H9 (cell line): ENCODE results near the gene DOCK10. TPM values are rescaled to one million over a fixed set of nuclear protein-coding genes. Genes with fewer than 3 reads are reported as not detected.

Experiments
- DNase-seq: peaks from one replicate; pipeline ENCODE4 v3.0.0-alpha.2; 2017
- H2AFZ ChIP-seq: one replicate; pipeline ENCODE4 v1.6.1; 2013; ENCODE audit warnings: mild to moderate bottlenecking, low read length, control low read depth, moderate library complexity
- H2AK5ac ChIP-seq: 2 replicates; pipeline ENCODE4 v1.6.1; 2013; ENCODE audit warnings: low read length, control low read depth, mixed read lengths; ENCODE audit not compliant: insufficient read length
- H2BK120ac ChIP-seq: one replicate; pipeline ENCODE4 v1.6.1; 2013; ENCODE audit warnings: low read depth, mild to moderate bottlenecking, low read length, control low read depth, inconsistent platforms; ENCODE audit not compliant: poor library complexity, severe bottlenecking
- H2BK12ac ChIP-seq: 2 replicates; pipeline ENCODE4 v1.6.1; 2013; ENCODE audit warnings: low read length, control low read depth, mixed read lengths, low read depth; ENCODE audit not compliant: insufficient read length
- H2BK15ac ChIP-seq: 2 replicates; pipeline ENCODE4 v1.6.1; 2013; ENCODE audit warnings: low read depth, low read length, control low read depth
- H2BK20ac ChIP-seq: one replicate; pipeline ENCODE4 v1.6.1; 2013; ENCODE audit warnings: low read depth, mild to moderate bottlenecking, low read length, control low read depth, inconsistent platforms; ENCODE audit not compliant: poor library complexity, severe bottlenecking
- H2BK5ac ChIP-seq: 2 replicates; pipeline ENCODE4 v1.6.1; 2013; ENCODE audit warnings: low read length, control low read depth, mixed read lengths; ENCODE audit not compliant: insufficient read length
- H3K14ac ChIP-seq: 2 replicates; pipeline ENCODE4 v1.6.1; 2013; ENCODE audit warnings: low read length, control low read depth; ENCODE audit not compliant: insufficient read depth
- H3K18ac ChIP-seq: 2 replicates; pipeline ENCODE4 v1.6.1; 2013; ENCODE audit warnings: low read depth, mild to moderate bottlenecking, mixed read lengths, low read length, control low read depth; ENCODE audit not compliant: insufficient read length
- H3K23ac ChIP-seq: 2 replicates; pipeline ENCODE4 v1.6.1; 2013; ENCODE audit warnings: low read length, control low read depth, mixed read lengths, low read depth; ENCODE audit not compliant: insufficient read length
- H3K23me2 ChIP-seq: 2 replicates; pipeline ENCODE4 v1.6.1; 2013; ENCODE audit warnings: low read depth, mild to moderate bottlenecking, mixed read lengths, low read length, control low read depth; ENCODE audit not compliant: insufficient read length, poor library complexity, severe bottlenecking
- H3K27ac ChIP-seq: 2 replicates; pipeline ENCODE4 v1.5.1; 2013; ENCODE audit warnings: low read length, control low read depth, mixed read lengths, low read depth; ENCODE audit not compliant: insufficient read length
- H3K27me3 ChIP-seq: 2 replicates; pipeline ENCODE4 v1.6.1; 2013; ENCODE audit warnings: low read length, control low read depth, inconsistent platforms; ENCODE audit not compliant: insufficient read depth
- H3K4ac ChIP-seq: 2 replicates; pipeline ENCODE4 v1.6.1; 2013; ENCODE audit warnings: low read depth, mild to moderate bottlenecking, control low read depth, inconsistent platforms, low read length, moderate library complexity
- H3K4me1 ChIP-seq: 2 replicates; pipeline ENCODE4 v1.6.1; 2013; ENCODE audit warnings: low read length, control low read depth, inconsistent platforms; ENCODE audit not compliant: insufficient read depth
- H3K4me2 ChIP-seq: 2 replicates; pipeline ENCODE4 v1.6.1; 2013; ENCODE audit warnings: low read length, control low read depth, mixed read lengths; ENCODE audit not compliant: insufficient read length, insufficient read depth
- H3K56ac ChIP-seq: 2 replicates; pipeline ENCODE4 v1.6.1; 2013; ENCODE audit warnings: low read depth, mild to moderate bottlenecking, mixed read lengths, low read length, control low read depth; ENCODE audit not compliant: insufficient read length
- H3K79me1 ChIP-seq: 2 replicates; pipeline ENCODE4 v1.6.1; 2013; ENCODE audit warnings: low read depth, mild to moderate bottlenecking, moderate library complexity, low read length, control low read depth, inconsistent platforms; ENCODE audit not compliant: insufficient read depth, poor library complexity, severe bottlenecking
- H3K79me2 ChIP-seq: 2 replicates; pipeline ENCODE4 v1.6.1; 2013; ENCODE audit warnings: low read length, control low read depth, inconsistent platforms; ENCODE audit not compliant: insufficient read depth
- H3K9ac ChIP-seq: 2 replicates; pipeline ENCODE4 v1.6.1; 2013; ENCODE audit warnings: low read length, control low read depth, mixed read lengths; ENCODE audit not compliant: insufficient read length; ENCODE audit errors: extremely low read depth
- H3K9me3 ChIP-seq: one replicate; pipeline ENCODE4 v1.6.1; 2013; ENCODE audit warnings: low read depth, low read length, inconsistent platforms; ENCODE audit not compliant: control insufficient read depth
- H3T11ph ChIP-seq: one replicate; pipeline ENCODE4 v1.6.1; 2013; ENCODE audit warnings: mild to moderate bottlenecking, low read length, control low read depth, inconsistent platforms
- H4K20me1 ChIP-seq: one replicate; pipeline ENCODE4 v1.6.1; 2013; ENCODE audit not compliant: control insufficient read depth, insufficient read length, insufficient read depth
- H4K5ac ChIP-seq: 2 replicates; pipeline ENCODE4 v1.6.1; 2013; ENCODE audit warnings: low read depth, mild to moderate bottlenecking, mixed read lengths, low read length, control low read depth; ENCODE audit not compliant: insufficient read length
- H4K8ac ChIP-seq: replicated peaks from 2 replicates; pipeline ENCODE4 v1.6.1; 2013; ENCODE audit warnings: low read length, control low read depth, mixed read lengths, low read depth; ENCODE audit not compliant: insufficient read length
- H4K91ac ChIP-seq: 2 replicates; pipeline ENCODE4 v1.6.1; 2013; ENCODE audit warnings: low read depth, mild to moderate bottlenecking, moderate library complexity, mixed read lengths, low read length, control low read depth; ENCODE audit not compliant: insufficient read length
- H3K27ac Mint-ChIP-seq, 3 experiments: 2 replicates in 2 of 3; 3 replicates in 1 of 3; pipeline ENCODE4 v1.8.0; 2020 to 2021; ENCODE audit warnings: mixed read lengths in 3 of 3, mild to moderate bottlenecking in 1 of 3, moderate library complexity in 1 of 3
- H3K27me3 Mint-ChIP-seq: 2 replicates; pipeline ENCODE4 v1.8.0; 2021; ENCODE audit warnings: low read depth, mild to moderate bottlenecking, moderate library complexity, mixed read lengths
- H3K36me3 Mint-ChIP-seq, 3 experiments: 2 replicates in 2 of 3; 3 replicates in 1 of 3; pipeline ENCODE4 v1.8.0; 2020 to 2021; ENCODE audit warnings: low read depth in 3 of 3, mixed read lengths in 3 of 3; ENCODE audit not compliant: insufficient read depth in 1 of 3
- H3K4me1 Mint-ChIP-seq, 2 experiments: 2 replicates each; pipeline ENCODE4 v1.8.0; 2020; ENCODE audit warnings: mixed read lengths in 2 of 2
- H3K4me3 Mint-ChIP-seq, 2 experiments: 2 replicates in 1 of 2; 3 replicates in 1 of 2; pipeline ENCODE4 v1.8.0; 2020 to 2021; ENCODE audit warnings: mild to moderate bottlenecking in 2 of 2, mixed read lengths in 2 of 2, moderate library complexity in 1 of 2
- H3K9me3 Mint-ChIP-seq, 2 experiments: 2 replicates in 1 of 2; 3 replicates in 1 of 2; pipeline ENCODE4 v1.8.0; 2020; ENCODE audit warnings: mild to moderate bottlenecking in 2 of 2, mixed read lengths in 2 of 2, moderate library complexity in 1 of 2
- WGBS: extraction: QIAGEN DNeasy Blood & Tissue Kit; methylation state at CpG from one replicate; pipeline ENCODE4 v1.1.7; 2013; ENCODE audit warnings: missing lambda C conversion rate, low lambda C conversion rate, mixed read lengths; ENCODE audit not compliant: insufficient read length; ENCODE audit errors: extremely low coverage; 5-methylcytosine and 5-hydroxymethylcytosine counted together
- total RNA-seq: library from RNA; stranded (reverse); gene quantifications from 2 replicates; pipeline ENCODE4 v1.2.1, GENCODE V29; 2021
- TF ChIP-seq, protein P1 (sequence below): fragments of 200-600 bp; sonication (generic); conservative IDR thresholded peaks from 3 replicates; pipeline ENCODE4 v1.8.0; 2021; ENCODE audit warnings: antibody characterized with exemption, mild to moderate bottlenecking

Gene DOCK10
- total RNA-seq, 1 experiment from 2014 or later: 0.79 TPM

DNA sequence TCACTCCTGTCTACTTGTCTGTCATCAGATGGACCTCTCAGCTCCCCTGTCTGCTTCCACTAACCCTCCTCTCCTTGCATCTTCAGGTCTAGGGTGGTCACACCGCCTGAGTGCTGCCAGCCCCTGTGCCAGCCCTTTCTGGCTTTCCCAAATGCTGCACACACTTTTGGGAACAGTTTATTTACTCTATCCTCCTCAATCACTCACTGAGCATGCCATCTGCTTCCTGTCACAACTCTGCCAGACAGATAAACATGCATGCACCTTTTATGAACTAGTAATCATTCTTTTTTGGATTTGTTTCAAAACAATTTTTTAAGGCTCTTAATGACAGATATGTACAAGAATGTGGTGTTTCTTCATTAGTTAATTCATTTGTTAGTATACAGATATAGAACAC, 269.8 kb downstream of the DOCK10 start:
- Histone ChIP-seq H3K79me1 (no peaks in the 10 kb centered on the region), H2AFZ (no peak overlapping the region), H3K9me3 (no peaks in the 10 kb centered on the region), H3K23ac (no peak overlapping the region), H3K9ac (no peak overlapping the region), H2BK5ac (no peak overlapping the region), H4K91ac (no peak overlapping the region), H3K4me1 (no peaks in the 10 kb centered on the region; the same call in 1 of the 2 replicates), H2BK120ac (no peak overlapping the region), H3K27ac (no peak overlapping the region), H2AK5ac (no peak overlapping the region), H3K4me2 (no peak overlapping the region), H3K18ac (no peak overlapping the region), H3K56ac (no peak overlapping the region), H4K5ac (no peak overlapping the region), H2BK15ac (no peak overlapping the region), H3K27me3 (no peaks in the 10 kb centered on the region), H4K20me1 (no peaks in the 10 kb centered on the region), H2BK12ac (no peak overlapping the region), H3K4ac (no peak overlapping the region), H4K8ac (no peak overlapping the region), H3K14ac (no peak overlapping the region), H3K23me2 (no peaks in the 10 kb centered on the region), H3T11ph (no peak overlapping the region), H2BK20ac (no peak overlapping the region), H3K79me2 (no peaks in the 10 kb centered on the region)
- H3K36me3 Mint-ChIP-seq: no peaks in the 10 kb centered on the region
- TF ChIP-seq, protein P1, sequence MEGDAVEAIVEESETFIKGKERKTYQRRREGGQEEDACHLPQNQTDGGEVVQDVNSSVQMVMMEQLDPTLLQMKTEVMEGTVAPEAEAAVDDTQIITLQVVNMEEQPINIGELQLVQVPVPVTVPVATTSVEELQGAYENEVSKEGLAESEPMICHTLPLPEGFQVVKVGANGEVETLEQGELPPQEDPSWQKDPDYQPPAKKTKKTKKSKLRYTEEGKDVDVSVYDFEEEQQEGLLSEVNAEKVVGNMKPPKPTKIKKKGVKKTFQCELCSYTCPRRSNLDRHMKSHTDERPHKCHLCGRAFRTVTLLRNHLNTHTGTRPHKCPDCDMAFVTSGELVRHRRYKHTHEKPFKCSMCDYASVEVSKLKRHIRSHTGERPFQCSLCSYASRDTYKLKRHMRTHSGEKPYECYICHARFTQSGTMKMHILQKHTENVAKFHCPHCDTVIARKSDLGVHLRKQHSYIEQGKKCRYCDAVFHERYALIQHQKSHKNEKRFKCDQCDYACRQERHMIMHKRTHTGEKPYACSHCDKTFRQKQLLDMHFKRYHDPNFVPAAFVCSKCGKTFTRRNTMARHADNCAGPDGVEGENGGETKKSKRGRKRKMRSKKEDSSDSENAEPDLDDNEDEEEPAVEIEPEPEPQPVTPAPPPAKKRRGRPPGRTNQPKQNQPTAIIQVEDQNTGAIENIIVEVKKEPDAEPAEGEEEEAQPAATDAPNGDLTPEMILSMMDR: no peak
- no peaks in the 10 kb centered on the region for H3K27me3 Mint-ChIP-seq
- no peak for DNase-seq
- peak overlapping the region in 1 of 3 experiments; percentile 66; a peak in 2 of 7 replicates for H3K27ac Mint-ChIP-seq
- H3K4me1 Mint-ChIP-seq: peaks cover 1 to 2% of the 10 kb centered on the region in 2 experiments
- WGBS: no CpG with 5 or more reads among the region's 1 CpG
- H3K4me3 Mint-ChIP-seq: no peak overlapping the region
- no peaks in the 10 kb centered on the region; a peak in 1 of 5 replicates for H3K9me3 Mint-ChIP-seq
